GM13976 (cell line): ENCODE measurements around the gene CDH23.
"Not testable (repeated sequence)": the region's sequence is repeated elsewhere in the genome, so short reads cannot be mapped to it uniquely, and the experiment has no call there.

ENCODE experiments used
- DNase-seq: peaks from one replicate; pipeline ENCODE4 v3.0.0; 2012; ENCODE audit warnings: low spot score
- CTCF ChIP-seq: IDR thresholded peaks from 2 replicates; pipeline ENCODE4 v1.5.1; 2012; ENCODE audit warnings: borderline replicate concordance, mild to moderate bottlenecking; ENCODE audit not compliant: insufficient read depth; ENCODE audit errors: extremely low read depth, missing control alignments, control extremely low read depth
- in situ Hi-C: fragments of 300-500 bp; cut with MboI; formaldehyde crosslinking; loops from one replicate; pipeline ENCODE4 v1.12.0; 2022; ENCODE audit warnings: low sequenced_read_pairs, mixed read lengths, inconsistent platforms; ENCODE audit not compliant: unreplicated experiment

Gene CDH23

GRCh38 chr10:71850743-71851464 is 454.2 kb downstream of the CDH23 start, which contains the start of gene PSAP:
Gene PSAP, minus strand, starts transcription at chr10:71851251. Its CDS starts 30 bp downstream, at chr10:71851221.
- in situ Hi-C loops: no loop called here
- peak; percentile 100 for DNase-seq
- no peak for TF ChIP-seq CTCF

- DNase-seq, in situ Hi-C loops: not testable (repeated sequence)
These were observed 454.9 kb downstream of the CDH23 start for GRCh38 chr10:71851465-71852095.

- in situ Hi-C loops: no loop called here
- DNase-seq: no peak
- no peak for TF ChIP-seq CTCF
These were observed 455.7 kb downstream of the CDH23 start for GRCh38 chr10:71852355-71852937.

DNA sequence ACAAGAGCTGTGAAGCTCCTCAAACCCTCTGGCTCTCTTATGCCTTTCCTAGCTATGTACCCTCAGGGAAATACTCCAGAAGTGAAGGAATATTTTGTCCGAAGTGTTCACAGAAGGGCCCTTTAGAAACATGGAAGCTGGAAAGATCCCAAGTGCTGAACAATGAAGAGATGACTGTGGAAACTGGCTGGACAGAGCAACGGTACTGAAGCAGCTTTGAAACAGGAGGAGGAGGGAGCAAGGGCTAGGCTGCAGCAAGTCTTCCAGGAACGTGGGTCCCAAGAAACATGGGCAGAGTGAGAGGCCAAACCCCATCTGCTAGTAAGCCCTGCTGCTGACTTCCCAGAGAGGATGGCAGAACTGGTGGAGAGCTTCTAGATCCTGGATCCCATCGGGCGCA is 457.3 kb downstream of the CDH23 start:
- DNase-seq: no peak
- in situ Hi-C loops: no loop called here
- no peak for TF ChIP-seq CTCF

DNA sequence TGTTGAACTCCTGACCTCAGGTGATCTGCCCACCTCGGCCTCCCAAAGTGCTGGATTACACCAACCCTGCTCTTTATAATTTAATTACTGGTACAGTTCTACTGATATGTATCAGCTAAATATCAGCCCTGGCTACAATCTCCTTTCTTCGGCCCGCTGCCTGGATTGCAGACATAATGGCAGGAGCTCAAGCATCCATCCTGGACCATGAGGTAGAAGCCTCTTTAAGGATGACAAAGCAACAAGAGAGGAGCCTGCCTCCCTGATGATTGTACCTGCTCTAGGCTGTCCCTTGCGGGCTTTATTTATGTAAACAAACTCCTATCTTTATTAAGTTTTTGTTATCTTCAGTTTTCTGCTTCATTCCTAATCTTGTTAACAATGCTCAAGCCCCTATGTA is 459.9 kb downstream of the CDH23 start:
- TF ChIP-seq CTCF: no peak
- in situ Hi-C loops: no loop called here
- no peak for DNase-seq

GRCh38 chr10:71857934-71858890 is 461.5 kb downstream of the CDH23 start:
- DNase-seq: no peak
- in situ Hi-C loops: no loop called here
- TF ChIP-seq CTCF: no peak
